Suprapubic skin (tissue), 4 donors: Measurements from ENCODE around the gene B3GALNT1. TPM values are rescaled to one million over a fixed set of nuclear protein-coding genes. Genes with fewer than 3 reads are reported as not detected.

Experiments
- DNase-seq, 2 donors: peaks; one replicate each; pipeline ENCODE4 v3.0.0-alpha.2; 2019; ENCODE audit warnings: low spot score in 2 of 2
- H3K27ac ChIP-seq: fragments of 200-600 bp; sonication (generic); one replicate; pipeline ENCODE4 v1.5.1; 2019
- H3K27me3 ChIP-seq: fragments of 200-600 bp; sonication (generic); one replicate; pipeline ENCODE4 v1.5.1; 2019
- H3K36me3 ChIP-seq: fragments of 200-600 bp; sonication (generic); one replicate; pipeline ENCODE4 v1.5.1; 2019
- H3K4me1 ChIP-seq: fragments of 200-600 bp; sonication (generic); one replicate; pipeline ENCODE4 v1.5.1; 2019
- H3K4me3 ChIP-seq: fragments of 200-600 bp; sonication (generic); one replicate; pipeline ENCODE4 v1.5.1; 2019; ENCODE audit warnings: mild to moderate bottlenecking
- H3K9me3 ChIP-seq: fragments of 200-600 bp; sonication (generic); one replicate; pipeline ENCODE4 v1.5.1; 2019
- EP300 ChIP-seq: sonication (generic); formaldehyde crosslinking; IDR thresholded peaks from one replicate; pipeline ENCODE4 v1.6.1; 2017; ENCODE audit warnings: antibody characterized with exemption
- POLR2A ChIP-seq, 2 donors: fragments of 450-650 bp; IDR thresholded peaks; one replicate each; pipeline ENCODE4 v1.6.1; 2017; ENCODE audit warnings: antibody characterized with exemption in 2 of 2, mild to moderate bottlenecking in 2 of 2, moderate library complexity in 2 of 2
- POLR2AphosphoS5 ChIP-seq, 3 donors: sonication (generic); formaldehyde crosslinking; IDR thresholded peaks; one replicate each; pipeline ENCODE4 v1.6.1; 2017; ENCODE audit warnings: antibody characterized with exemption in 3 of 3
- WGBS: methylation state at CpG from one replicate; pipeline ENCODE4 v1.1.5; 2018; 5-methylcytosine and 5-hydroxymethylcytosine counted together
- total RNA-seq, 4 donors: library from RNA; depleted of rRNA; stranded (reverse); fragments of >200 nt; gene quantifications; one replicate each; pipeline ENCODE4 v1.1.0, GENCODE V29; 2016
- TF ChIP-seq, protein P1 (sequence below), 2 donors: fragments of 200-600 bp in 1 of 2; fragments of 450-650 bp in 1 of 2; sonication (generic) in 1 of 2; IDR thresholded peaks; one replicate each; pipeline ENCODE4 v1.5.1; 2016 to 2019; ENCODE audit warnings: antibody characterized with exemption in 2 of 2, mild to moderate bottlenecking in 1 of 2, moderate library complexity in 1 of 2

The B3GALNT1 gene
- total RNA-seq, 4 donors from 2014 or later = 3.4 to 8.1 (median 6.7) TPM

DNA sequence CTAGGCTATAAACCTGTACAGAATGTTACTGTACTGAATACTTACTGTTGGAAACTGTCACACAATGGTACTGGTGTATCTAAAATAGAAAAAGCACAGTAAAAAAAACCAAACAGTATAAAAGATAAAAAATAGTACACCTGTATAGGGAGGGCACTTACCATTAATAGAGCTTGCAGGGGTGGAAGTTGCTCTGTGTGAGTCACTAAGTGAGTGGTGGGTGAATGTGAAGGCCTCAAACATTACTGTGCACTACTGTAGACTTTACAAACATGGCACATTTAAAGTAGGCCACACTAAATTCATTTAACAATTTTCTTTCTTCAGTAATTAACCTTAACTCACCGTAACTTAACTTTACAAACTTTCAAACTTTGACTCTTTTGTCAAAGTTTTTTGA, 22.0 kb downstream of the B3GALNT1 start:
- TF ChIP-seq, protein P1, sequence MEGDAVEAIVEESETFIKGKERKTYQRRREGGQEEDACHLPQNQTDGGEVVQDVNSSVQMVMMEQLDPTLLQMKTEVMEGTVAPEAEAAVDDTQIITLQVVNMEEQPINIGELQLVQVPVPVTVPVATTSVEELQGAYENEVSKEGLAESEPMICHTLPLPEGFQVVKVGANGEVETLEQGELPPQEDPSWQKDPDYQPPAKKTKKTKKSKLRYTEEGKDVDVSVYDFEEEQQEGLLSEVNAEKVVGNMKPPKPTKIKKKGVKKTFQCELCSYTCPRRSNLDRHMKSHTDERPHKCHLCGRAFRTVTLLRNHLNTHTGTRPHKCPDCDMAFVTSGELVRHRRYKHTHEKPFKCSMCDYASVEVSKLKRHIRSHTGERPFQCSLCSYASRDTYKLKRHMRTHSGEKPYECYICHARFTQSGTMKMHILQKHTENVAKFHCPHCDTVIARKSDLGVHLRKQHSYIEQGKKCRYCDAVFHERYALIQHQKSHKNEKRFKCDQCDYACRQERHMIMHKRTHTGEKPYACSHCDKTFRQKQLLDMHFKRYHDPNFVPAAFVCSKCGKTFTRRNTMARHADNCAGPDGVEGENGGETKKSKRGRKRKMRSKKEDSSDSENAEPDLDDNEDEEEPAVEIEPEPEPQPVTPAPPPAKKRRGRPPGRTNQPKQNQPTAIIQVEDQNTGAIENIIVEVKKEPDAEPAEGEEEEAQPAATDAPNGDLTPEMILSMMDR (IDR thresholded peaks at IDR 0.05) = no peak
- WGBS = 100% methylated on average over 1 of the region's 1 CpG
- Histone ChIP-seq H3K4me3 (no peak overlapping the region), H3K36me3 (peaks cover 14% of the 10 kb centered on the region), H3K4me1 (peaks cover 3% of the 10 kb centered on the region), H3K9me3 (no peaks in the 10 kb centered on the region), H3K27me3 (no peaks in the 10 kb centered on the region), H3K27ac (no peak overlapping the region)
- DNase-seq = no peak

DNA sequence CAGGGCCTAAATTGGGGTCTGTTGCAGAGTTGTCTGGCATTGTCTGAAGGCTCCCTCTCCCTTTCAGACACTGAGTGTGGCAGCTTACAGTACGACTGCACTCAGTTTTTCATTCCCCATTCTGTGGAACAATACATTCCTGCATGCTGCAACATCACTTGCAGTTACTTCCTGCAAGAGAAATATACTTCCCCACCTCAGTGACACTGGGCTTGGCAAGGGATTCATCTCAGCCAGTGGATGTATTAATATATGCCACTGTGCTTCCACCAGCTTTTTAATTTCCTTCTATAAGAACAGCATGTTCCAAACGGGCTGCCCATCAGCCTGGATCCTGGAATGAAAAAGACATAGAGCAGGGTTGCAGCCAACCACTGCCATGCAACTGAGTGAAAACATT, 23.1 kb downstream of the B3GALNT1 start:
- H3K27me3 ChIP-seq = no peaks in the 10 kb centered on the region
- DNase-seq = no peak
- peaks cover 3% of the 10 kb centered on the region for H3K4me1 ChIP-seq
- H3K27ac ChIP-seq = no peak overlapping the region
- peaks cover 14% of the 10 kb centered on the region for H3K36me3 ChIP-seq
- no peak for TF ChIP-seq POLR2AphosphoS5 (IDR thresholded peaks at IDR 0.05)
- H3K4me3 ChIP-seq = no peak overlapping the region
- WGBS = 40% methylated on average over 2 of the region's 2 CpGs
- no peaks in the 10 kb centered on the region for H3K9me3 ChIP-seq

DNA sequence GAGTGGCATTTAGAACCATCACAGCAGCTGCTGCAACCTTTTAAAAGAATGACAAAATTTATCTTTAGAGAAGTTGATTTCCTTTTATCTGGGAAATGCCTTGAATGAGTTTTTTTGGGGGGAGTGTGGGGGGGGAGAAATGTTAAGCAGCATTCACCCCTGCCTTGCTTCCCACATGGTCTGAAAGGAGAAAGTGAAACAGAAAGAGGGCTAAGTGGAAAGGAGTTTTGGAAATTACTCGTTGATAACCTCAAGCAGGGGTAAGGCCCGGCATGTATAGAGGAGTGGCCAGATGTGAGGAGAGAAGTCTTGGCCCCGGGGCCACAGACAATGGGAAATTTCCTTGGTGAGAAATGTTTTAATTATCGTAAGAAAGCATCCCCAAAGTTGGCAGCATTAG, 23.5 kb downstream of the B3GALNT1 start:
- H3K36me3 ChIP-seq = peaks cover 14% of the 10 kb centered on the region
- WGBS = 50% methylated on average over 4 of the region's 4 CpGs
- H3K27me3 ChIP-seq = no peaks in the 10 kb centered on the region
- H3K4me1 ChIP-seq = peaks cover 3% of the 10 kb centered on the region
- TF ChIP-seq POLR2A (IDR thresholded peaks at IDR 0.05) (no peak), EP300 (no peak), POLR2AphosphoS5 (IDR thresholded peaks at IDR 0.05) (no peak)
- TF ChIP-seq, protein P1 (IDR thresholded peaks at IDR 0.05) = no peak
- H3K27ac ChIP-seq = no peak overlapping the region
- no peak for DNase-seq
- H3K9me3 ChIP-seq = no peaks in the 10 kb centered on the region
- H3K4me3 ChIP-seq = no peak overlapping the region

DNA sequence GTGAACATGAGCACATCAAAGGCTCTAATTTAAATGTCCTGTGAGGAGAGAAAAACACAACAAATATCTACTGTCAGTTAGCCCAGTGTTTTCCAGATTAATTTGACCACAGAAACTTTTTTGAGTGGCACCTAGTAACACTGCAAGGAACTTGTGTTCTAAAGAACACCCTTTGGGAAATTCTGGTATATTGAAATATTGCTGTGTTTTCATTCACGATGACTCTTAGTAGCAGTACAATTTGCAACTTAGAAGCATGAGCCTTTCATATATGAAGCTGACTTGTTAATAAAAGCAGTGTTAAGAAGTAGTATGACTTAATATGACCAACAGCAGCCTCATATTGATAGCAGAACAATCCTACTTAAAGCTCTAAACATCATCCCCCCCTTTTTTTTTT, 32.0 kb downstream of the B3GALNT1 start:
- no peak for TF ChIP-seq EP300
- TF ChIP-seq POLR2AphosphoS5 (IDR thresholded peaks at IDR 0.05) = no peak
- no peak overlapping the region for H3K27ac ChIP-seq
- WGBS = 83% methylated on average over 1 of the region's 1 CpG
- H3K36me3 ChIP-seq = no peaks in the 10 kb centered on the region
- no peaks in the 10 kb centered on the region for H3K9me3 ChIP-seq
- H3K27me3 ChIP-seq = no peaks in the 10 kb centered on the region
- H3K4me3 ChIP-seq = no peak overlapping the region
- peaks cover 26% of the 10 kb centered on the region for H3K4me1 ChIP-seq
- no peak for DNase-seq

DNA sequence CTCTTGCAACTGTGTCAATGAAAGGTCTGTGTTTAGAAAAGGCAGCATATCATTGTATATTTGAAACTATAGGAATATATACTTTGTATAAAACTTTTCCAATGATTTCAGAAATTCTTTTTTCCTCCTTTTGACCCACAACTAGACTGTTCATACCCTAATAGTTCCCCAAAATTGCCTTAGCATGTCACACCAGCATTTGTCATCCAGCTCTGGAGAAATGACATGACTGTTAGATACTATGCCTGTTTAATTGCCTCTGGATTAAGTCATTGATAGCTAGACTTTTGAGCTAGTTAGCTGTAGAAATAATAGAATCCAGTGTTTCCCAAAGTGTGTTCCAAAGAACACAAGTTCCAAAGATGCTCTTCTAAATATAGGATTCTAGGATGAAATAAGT, 32.4 kb downstream of the B3GALNT1 start:
- H3K36me3 ChIP-seq = no peaks in the 10 kb centered on the region
- no peaks in the 10 kb centered on the region for H3K9me3 ChIP-seq
- no peak for TF ChIP-seq POLR2A (IDR thresholded peaks at IDR 0.05)
- TF ChIP-seq, protein P1 (IDR thresholded peaks at IDR 0.05) = no peak
- TF ChIP-seq EP300 = no peak
- no peak for TF ChIP-seq POLR2AphosphoS5 (IDR thresholded peaks at IDR 0.05)
- no peak overlapping the region for H3K27ac ChIP-seq
- no peak overlapping the region for H3K4me3 ChIP-seq
- no peak for DNase-seq
- H3K27me3 ChIP-seq = no peaks in the 10 kb centered on the region
- H3K4me1 ChIP-seq = peaks cover 26% of the 10 kb centered on the region

DNA sequence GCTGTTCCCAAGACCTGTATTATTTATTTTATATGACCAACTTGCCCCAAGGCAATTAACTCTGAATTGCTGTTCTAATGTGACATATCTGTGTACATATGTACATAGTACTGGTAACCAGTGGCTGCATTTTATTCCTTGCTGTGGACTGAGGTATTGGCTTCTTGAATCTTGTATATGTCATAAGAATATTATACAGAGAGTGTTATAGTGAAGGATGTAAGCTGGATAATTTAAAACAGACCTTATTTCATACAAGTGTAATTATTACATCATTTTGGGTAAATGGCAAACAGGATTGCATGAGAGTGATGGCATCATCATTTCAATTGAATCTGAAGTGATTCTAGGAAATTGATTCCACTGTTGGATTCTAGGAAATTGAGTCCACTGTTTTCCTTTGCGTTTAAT, 32.9 kb downstream of the B3GALNT1 start:
- DNase-seq = no peak
- Histone ChIP-seq H3K4me3 (no peak overlapping the region), H3K27me3 (no peaks in the 10 kb centered on the region), H3K27ac (no peak overlapping the region), H3K9me3 (no peaks in the 10 kb centered on the region), H3K36me3 (no peaks in the 10 kb centered on the region), H3K4me1 (peaks cover 26% of the 10 kb centered on the region)
- 73% methylated on average over 1 of the region's 1 CpG for WGBS
- TF ChIP-seq, protein P1 (IDR thresholded peaks at IDR 0.05) = no peak
- TF ChIP-seq EP300 (no peak), POLR2AphosphoS5 (IDR thresholded peaks at IDR 0.05) (no peak), POLR2A (IDR thresholded peaks at IDR 0.05) (no peak)
